HepG2 (cell line): ENCODE data around the gene FABP1. TPM values are rescaled to one million over a fixed set of nuclear protein-coding genes. Genes with fewer than 3 reads are reported as not detected.

Experiments
- ARID3A ChIP-seq: IDR thresholded peaks from 2 replicates; pipeline ENCODE4 v1.6.1; 2012; ENCODE audit warnings: low read depth, low read length, improper control_type of control experiment
- ETS1 ChIP-seq: sonication (generic); formaldehyde crosslinking; IDR thresholded peaks from 2 replicates; pipeline ENCODE4 v1.4.0; 2020; ENCODE audit warnings: missing genetic modification reagents
- FOSL2 ChIP-seq: sonication (generic); formaldehyde crosslinking; IDR thresholded peaks from 2 replicates; pipeline ENCODE4 v1.4.0; 2020; ENCODE audit warnings: missing genetic modification reagents
- GLI4 ChIP-seq: sonication (generic); formaldehyde crosslinking; IDR thresholded peaks from 2 replicates; pipeline ENCODE4 v1.5.1; 2020; ENCODE audit warnings: missing genetic modification reagents, mild to moderate bottlenecking, moderate library complexity, borderline replicate concordance
- GPBP1L1 ChIP-seq: sonication (generic); formaldehyde crosslinking; IDR thresholded peaks from 2 replicates; pipeline ENCODE4 v1.5.0; 2020; ENCODE audit warnings: mild to moderate bottlenecking, missing genetic modification reagents
- HINFP ChIP-seq: sonication (generic); formaldehyde crosslinking; IDR thresholded peaks from 2 replicates; pipeline ENCODE4 v1.4.0; 2020; ENCODE audit warnings: low read depth, mild to moderate bottlenecking, missing genetic modification reagents
- JUND ChIP-seq: sonication (generic); formaldehyde crosslinking; IDR thresholded peaks from 2 replicates; pipeline ENCODE4 v1.8.0; 2022; ENCODE audit warnings: mild to moderate bottlenecking, missing genetic modification reagents
- MAX ChIP-seq: IDR thresholded peaks from 2 replicates; pipeline ENCODE4 v1.6.1; 2012; ENCODE audit warnings: inconsistent platforms
- MYNN ChIP-seq: sonication (generic); formaldehyde crosslinking; IDR thresholded peaks from 2 replicates; pipeline ENCODE4 v1.4.0; 2020; ENCODE audit warnings: mild to moderate bottlenecking, low read depth, missing genetic modification reagents
- NBN ChIP-seq: fragments of 450-650 bp; conservative IDR thresholded peaks from 2 replicates; pipeline ENCODE4 v1.6.1; 2017
- SIX4 ChIP-seq: sonication (generic); formaldehyde crosslinking; IDR thresholded peaks from 2 replicates; pipeline ENCODE4 v1.4.0; 2020; ENCODE audit warnings: missing genetic modification reagents
- SRY ChIP-seq: sonication (generic); formaldehyde crosslinking; IDR thresholded peaks from 2 replicates; pipeline ENCODE4 v1.8.0; 2022; ENCODE audit warnings: mild to moderate bottlenecking, missing genetic modification reagents
- TOPORS ChIP-seq: sonication (generic); formaldehyde crosslinking; IDR thresholded peaks from 2 replicates; pipeline ENCODE4 v1.8.0; 2023; ENCODE audit warnings: mild to moderate bottlenecking, missing genetic modification reagents
- ZFAT ChIP-seq: sonication (generic); formaldehyde crosslinking; conservative IDR thresholded peaks from 2 replicates; pipeline ENCODE4 v1.8.1; 2023; ENCODE audit warnings: missing genetic modification reagents, inconsistent platforms
- ZNF207 ChIP-seq: fragments of 450-650 bp; IDR thresholded peaks from 2 replicates; pipeline ENCODE4 v1.6.1; 2016; ENCODE audit warnings: antibody characterized with exemption, borderline replicate concordance
- ZNF30 ChIP-seq: sonication (generic); formaldehyde crosslinking; IDR thresholded peaks from 2 replicates; pipeline ENCODE4 v1.5.0; 2020; ENCODE audit warnings: mild to moderate bottlenecking, missing genetic modification reagents
- ZNF441 ChIP-seq: sonication (generic); formaldehyde crosslinking; IDR thresholded peaks from 2 replicates; pipeline ENCODE4 v1.7.0; 2021; ENCODE audit warnings: missing genetic modification reagents, borderline replicate concordance
- ZNF512 ChIP-seq: sonication (generic); formaldehyde crosslinking; IDR thresholded peaks from 2 replicates; pipeline ENCODE4 v1.4.0; 2020; ENCODE audit warnings: mild to moderate bottlenecking, missing genetic modification reagents
- ZNF570 ChIP-seq: sonication (generic); formaldehyde crosslinking; IDR thresholded peaks from 2 replicates; pipeline ENCODE4 v1.4.0; 2020; ENCODE audit warnings: mild to moderate bottlenecking, missing genetic modification reagents, borderline replicate concordance
- ZNF589 ChIP-seq: sonication (generic); formaldehyde crosslinking; conservative IDR thresholded peaks from 2 replicates; pipeline ENCODE4 v1.8.0; 2022; ENCODE audit warnings: mild to moderate bottlenecking, moderate library complexity, missing genetic modification reagents
- ZNF782 ChIP-seq: sonication (generic); formaldehyde crosslinking; IDR thresholded peaks from 2 replicates; pipeline ENCODE4 v1.4.0; 2020; ENCODE audit warnings: missing genetic modification reagents, mild to moderate bottlenecking, borderline replicate concordance
- ZSCAN31 ChIP-seq: sonication (generic); formaldehyde crosslinking; IDR thresholded peaks from 2 replicates; pipeline ENCODE4 v1.5.0; 2020; ENCODE audit warnings: low read depth, mild to moderate bottlenecking, missing genetic modification reagents
- polyA plus RNA-seq, 8 experiments: library from polyadenylated mRNA; depleted of rRNA in 3 of 8; stranded (reverse) in 7 of 8; unstranded in 1 of 8; fragments of >200 nt; fragmentation: Illumina TruSeq in 4 of 8; extraction: Trizol in 4 of 8; gene quantifications; 2 replicates each; pipeline versions ENCODE4 v1.2.1 to v1.2.3, GENCODE V29; 2011 to 2016; ENCODE audit warnings: low read depth in 4 of 8, missing spikeins in 1 of 8, mixed read lengths in 1 of 8; ENCODE audit not compliant: insufficient read depth in 1 of 8
- total RNA-seq, 5 experiments: library from RNA; depleted of rRNA; stranded (reverse); fragments of >200 nt; fragmentation: Illumina TruSeq; extraction: Trizol; gene quantifications; 2 replicates each; pipeline ENCODE4 v1.2.3, GENCODE V29; 2016; ENCODE audit warnings: low read depth in 1 of 5

Gene FABP1
- total and polyA plus RNA-seq, 2 of the 13 experiments (the other 11 are each of a cell fraction or from before 2014, with no cell fraction given) = 644 to 1,608 TPM

GRCh38 chr2:88159955-88160415, 32.1 kb upstream of the FABP1 start (continued):
- no peak for TF ChIP-seq SRY (CRISPR knock-in tag)
- no peak; the same call in 1 of the 2 replicates for TF ChIP-seq ARID3A
- TF ChIP-seq MAX = no peak
- no peak for TF ChIP-seq NBN
- TF ChIP-seq FOSL2 (CRISPR knock-in tag) = peak; percentile 26; the same call in 1 of the 2 replicates
- no peak for TF ChIP-seq ZNF441
- no peak for TF ChIP-seq ZNF782 (CRISPR knock-in tag)
- no peak for TF ChIP-seq HINFP
- 0 out of 2 replicates have a peak, but pooled peaks have one; percentile 67 for TF ChIP-seq MYNN (CRISPR knock-in tag)
- TF ChIP-seq ZNF512 = no peak
- TF ChIP-seq GPBP1L1 (CRISPR knock-in tag) = no peak
- no peak for TF ChIP-seq SIX4 (CRISPR knock-in tag)
- no peak for TF ChIP-seq JUND
- no peak for TF ChIP-seq ZFAT (CRISPR knock-in tag)
- no peak for TF ChIP-seq ZNF570 (CRISPR knock-in tag)
- no peak for TF ChIP-seq ZSCAN31 (CRISPR knock-in tag)
- no peak for TF ChIP-seq ZNF30 (CRISPR knock-in tag)
- no peak for TF ChIP-seq GLI4 (CRISPR knock-in tag)
- no peak for TF ChIP-seq ETS1 (CRISPR knock-in tag)
- no peak for TF ChIP-seq ZNF589
- no peak for TF ChIP-seq TOPORS (CRISPR knock-in tag)
- no peak for TF ChIP-seq ZNF207
